Hepatic stellate cell (primary cell): Measurements from ENCODE around the gene FAM209B.
"Not testable (repeated sequence)": the region's sequence is repeated elsewhere in the genome, so short reads cannot be mapped to it uniquely, and the experiment has no call there.

Experiments
- DNase-seq: peaks from one replicate; pipeline ENCODE4 v3.0.0; 2011; ENCODE audit warnings: low spot score

Gene FAM209B, protein sequence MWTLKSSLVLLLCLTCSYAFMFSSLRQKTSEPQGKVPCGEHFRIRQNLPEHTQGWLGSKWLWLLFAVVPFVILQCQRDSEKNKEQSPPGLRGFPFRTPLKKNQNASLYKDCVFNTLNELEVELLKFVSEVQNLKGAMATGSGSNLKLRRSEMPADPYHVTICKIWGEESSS

DNA sequence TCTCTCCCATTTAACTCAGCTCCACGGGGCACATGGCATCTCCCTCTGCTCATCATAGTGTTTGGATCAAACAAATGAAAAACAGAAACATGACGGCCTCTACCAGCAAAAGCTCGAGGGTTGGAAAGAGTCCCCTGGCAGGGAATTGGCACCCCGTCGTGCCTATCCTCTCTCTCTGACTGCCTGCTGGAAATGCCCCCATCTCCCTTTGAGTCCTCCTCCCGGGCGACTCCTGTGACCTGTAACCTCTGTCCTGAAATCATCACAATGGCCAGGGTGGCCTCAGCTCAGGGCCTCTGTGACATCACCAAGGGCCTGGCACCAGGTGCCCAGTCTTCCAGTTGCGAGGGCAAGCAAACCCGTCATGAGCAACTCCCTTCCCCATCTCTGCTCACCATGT lies at the start of gene FAM209B:
Gene FAM209B (plus strand): TSS at position 301 of the 400 bp plus-strand sequence. CDS start 96 bp downstream, at position 397.
- not testable (repeated sequence) for DNase-seq

DNA sequence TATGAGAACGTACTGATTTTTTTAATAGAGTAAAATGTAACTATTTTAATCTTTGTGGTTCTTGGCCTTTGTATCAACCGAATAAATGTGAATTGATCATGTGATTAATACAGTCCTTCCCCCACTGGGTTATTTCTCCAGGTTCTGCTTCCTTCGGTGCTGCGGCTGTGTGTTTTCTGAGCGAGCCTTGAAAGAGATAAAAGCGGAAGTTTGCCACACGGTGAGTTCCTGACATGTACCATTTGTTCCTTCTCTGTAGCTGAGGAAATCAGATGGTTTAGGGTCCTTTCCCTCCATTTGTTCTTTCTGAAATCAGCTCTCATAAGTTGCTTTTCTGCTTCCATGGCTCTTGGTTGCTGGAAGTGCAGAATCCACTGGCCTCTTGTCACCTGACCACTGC lies 49.1 kb upstream of the FAM209B start:
- no peak for DNase-seq

DNA sequence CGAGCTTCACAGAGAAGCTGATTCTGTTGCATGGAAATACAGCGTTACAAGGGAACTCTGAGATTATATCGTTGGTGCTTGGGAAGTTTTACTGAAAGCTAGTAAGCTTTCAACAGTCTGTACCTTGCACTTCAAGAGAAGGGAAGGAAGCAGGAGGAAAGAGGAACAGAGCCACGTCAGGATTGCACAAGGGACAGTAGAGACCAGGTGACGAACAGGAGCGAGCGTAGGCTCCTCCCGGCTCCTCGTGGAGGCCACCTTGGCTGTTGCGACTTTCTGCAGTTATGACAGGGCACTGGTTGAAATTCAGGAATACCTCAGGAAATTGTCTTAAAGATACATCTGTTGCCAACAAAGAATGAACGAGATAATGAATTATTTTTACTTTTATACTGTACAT lies 45.8 kb upstream of the FAM209B start:
- no peak for DNase-seq

DNA sequence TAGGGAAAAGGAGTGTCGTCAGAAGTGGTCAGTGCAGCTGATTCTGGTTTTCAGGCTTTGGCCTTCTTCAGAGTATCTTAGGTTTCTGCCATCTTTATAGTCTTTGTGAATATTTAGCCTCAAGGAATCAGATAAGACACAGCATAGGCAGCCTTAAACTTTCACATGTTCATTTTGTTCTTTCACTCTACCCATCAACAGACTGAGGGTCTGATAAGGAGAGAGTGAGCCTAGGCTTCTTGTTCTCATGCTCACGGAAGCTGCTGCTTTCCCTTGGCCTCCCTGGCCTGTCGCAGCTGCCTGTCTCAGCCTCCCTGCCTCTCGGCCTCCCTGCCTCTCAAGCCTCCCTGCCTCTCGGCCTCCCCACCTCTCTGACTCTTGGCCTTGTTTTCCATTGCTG lies 44.5 kb upstream of the FAM209B start:
- DNase-seq = no peak

DNA sequence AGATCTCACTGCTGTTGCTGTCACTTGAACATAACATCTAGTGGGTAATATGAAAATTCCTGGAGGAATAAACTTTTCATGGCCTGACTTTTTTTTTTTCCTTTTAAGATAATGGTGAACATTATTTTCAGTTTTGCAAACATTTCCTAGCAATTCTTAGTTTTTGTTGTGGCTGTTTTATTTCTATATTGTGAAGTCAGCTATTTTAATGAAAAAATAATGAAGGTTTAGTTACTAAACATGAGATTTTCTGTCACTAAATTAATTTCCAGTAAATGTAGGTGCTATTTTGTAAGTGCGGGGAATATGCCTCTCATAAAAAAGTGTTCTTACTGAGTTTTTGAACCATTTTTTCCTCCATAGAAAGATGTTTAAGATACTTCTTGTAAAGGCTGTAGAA lies 31.9 kb upstream of the FAM209B start:
- DNase-seq = no peak

DNA sequence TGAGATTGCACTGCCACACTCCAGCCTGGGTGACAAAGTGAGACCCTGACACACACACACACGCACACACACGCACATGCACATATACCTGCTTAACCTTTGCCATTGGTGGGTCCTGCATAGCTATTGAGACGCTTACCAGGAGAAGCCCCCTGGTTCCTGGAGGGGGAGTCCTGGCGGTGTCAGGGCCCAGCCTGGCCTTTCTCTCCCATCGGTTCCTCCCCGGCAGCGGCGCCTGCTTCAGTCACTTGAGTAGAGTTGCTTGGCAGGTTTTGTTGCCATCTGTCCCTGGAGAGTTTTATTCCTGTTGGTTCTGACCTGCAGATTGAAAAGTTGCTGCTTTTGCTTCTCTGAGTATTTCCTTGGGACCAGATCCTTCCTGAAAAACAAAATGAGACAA lies 29.1 kb upstream of the FAM209B start:
- DNase-seq = no peak

DNA sequence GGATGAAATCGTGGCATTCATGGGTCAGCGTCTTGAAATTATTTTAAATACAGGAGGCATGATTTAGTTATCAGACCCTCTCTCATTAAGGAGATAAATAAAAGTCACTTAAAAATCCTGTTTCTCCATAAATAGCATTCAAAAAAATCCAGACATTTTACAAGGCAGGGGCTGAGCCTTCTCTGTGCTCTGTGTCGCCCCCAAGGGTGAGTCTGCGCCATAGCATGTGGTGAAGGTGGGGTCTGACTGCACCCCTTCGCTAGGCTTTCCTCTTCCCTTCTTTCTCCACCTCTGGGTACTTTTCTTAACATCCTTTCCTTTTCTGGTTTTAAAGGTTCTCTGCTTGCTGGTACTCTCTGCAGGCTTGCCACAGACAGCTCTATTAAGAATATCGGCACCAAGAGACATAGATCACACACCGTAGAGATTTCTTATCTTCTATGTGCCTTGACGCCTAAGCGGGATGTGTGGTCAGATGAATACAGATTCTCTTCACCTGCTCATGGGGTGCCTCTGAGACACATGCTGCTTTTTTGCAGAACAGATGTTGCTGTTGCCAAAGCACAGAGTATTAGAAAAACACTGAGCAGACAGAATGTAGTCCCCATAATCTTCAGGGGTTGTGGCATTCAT lies 28.6 kb upstream of the FAM209B start:
- peak; percentile 12 for DNase-seq

DNA sequence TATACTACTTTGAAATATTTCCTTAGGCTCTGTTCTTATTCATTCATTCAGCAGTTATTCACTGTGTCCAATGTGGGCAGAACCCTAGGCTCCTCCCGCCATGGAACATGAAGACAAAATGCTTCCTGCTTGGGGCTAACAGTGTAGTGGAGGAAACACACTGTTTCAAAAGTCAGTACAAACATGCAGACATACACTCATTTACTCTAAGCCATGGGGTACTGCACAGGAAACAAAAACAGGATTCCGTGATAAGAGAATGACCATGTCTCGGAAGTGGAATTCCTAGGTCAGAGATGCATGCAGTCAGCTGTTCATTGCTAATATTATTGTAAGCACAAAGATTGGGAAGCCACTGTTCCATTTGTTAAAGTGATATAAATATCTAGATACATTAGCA lies 26.9 kb upstream of the FAM209B start:
- no peak for DNase-seq

DNA sequence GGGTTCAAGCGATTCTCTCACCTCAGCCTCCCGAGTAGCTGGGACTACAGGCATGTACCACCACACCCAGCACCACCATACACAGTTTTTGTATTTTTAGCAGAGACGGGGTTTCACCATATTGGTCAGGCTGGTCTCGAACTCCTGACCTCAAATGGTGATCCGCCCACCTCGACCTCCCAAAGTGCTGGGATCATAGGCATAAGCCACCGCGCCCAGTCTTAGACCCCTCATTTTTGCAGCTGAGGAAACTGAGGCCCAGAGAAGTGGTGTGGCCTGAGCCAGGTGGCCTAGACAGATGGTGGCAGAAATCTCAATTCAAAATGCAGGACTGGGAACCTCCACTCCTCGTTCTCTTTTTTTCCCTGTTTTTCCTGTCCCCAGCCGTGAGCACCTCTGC lies 21.1 kb upstream of the FAM209B start:
- DNase-seq = no peak

DNA sequence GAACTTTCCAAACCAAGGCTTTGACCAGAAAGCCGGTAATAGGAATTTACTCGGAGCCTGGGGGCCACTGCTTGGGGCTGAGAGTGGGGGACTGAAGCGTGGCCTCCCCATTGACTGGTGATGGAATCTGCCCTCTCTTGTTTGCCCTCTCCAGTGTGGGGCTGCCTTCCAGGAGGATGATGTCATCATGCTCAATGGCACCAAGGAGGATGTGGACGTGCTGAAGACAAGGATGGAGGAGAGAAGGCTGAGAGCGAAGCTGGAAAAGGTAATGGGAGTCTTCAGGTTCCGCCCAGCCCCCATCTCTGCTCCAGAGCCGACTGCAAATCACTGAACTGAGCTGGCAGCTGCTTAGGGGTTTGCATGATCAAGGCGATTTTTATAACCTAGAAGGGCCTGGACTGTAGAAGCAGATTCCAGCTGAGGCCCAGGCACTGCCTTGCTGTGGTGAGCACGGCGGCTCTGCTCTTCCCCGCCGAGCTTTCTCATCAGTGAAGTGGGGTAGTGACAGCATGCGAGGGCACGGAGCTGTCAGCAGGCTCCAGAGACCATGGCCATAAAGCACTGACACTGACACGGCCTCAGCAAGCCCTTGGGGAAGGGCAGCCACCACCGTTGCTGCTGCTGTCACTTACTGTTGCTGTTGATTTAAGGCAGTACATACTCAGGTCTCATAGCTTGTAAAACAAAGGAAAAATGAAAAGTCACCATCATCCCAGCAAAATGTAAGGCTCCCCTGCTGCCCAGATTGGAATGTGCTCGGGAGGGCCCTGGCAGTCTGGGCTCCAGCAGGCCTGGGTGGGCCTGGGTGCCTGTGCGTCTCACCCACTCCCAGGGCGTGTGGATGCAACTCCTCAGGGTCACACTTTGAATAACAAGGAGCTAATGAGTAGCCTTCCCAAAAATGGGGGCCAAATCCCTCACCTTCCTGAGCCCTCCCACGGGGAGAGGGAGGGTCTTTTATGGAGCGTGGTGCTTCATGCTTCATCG lies 19.6 kb upstream of the FAM209B start:
- no peak for DNase-seq

DNA sequence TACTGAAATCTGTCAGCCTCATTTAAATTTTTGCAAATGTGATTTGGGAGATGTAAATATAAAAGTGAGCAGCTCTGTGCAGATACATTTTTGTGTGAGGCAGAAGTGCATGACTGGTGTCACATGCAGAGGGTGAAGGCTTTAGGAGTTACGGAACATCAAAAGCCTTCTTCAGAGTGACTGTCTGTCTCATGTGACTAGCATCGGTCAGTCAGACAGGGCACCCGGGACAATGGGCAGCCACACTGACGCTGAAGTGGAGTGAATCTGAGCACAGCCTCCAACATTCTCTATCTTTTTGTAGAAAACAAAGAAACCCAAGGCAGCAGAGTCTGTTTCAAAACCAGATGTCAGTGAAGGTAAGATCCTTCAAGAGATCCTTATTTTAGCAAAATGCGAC lies 16.4 kb upstream of the FAM209B start:
- DNase-seq = no peak

DNA sequence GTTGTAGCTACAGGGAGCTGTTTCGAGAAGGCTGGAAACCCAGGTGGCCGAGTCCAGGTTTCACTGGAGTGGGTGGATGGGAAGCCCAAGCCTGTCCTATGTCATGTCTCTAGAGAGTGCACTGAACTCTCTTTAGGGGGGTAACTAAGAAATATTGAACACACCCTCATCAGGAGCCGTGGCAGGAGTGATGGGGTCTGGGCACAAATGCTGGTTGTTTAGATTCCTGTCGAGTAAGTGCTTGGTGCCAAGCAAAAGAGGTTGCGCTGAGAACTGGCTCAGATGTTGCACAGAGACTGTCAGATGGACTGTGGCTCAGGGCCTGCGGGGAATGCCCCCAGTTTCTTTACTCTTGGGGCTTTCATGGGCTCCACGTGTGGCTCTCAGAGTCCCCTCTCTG lies 15.8 kb upstream of the FAM209B start:
- DNase-seq = no peak

DNA sequence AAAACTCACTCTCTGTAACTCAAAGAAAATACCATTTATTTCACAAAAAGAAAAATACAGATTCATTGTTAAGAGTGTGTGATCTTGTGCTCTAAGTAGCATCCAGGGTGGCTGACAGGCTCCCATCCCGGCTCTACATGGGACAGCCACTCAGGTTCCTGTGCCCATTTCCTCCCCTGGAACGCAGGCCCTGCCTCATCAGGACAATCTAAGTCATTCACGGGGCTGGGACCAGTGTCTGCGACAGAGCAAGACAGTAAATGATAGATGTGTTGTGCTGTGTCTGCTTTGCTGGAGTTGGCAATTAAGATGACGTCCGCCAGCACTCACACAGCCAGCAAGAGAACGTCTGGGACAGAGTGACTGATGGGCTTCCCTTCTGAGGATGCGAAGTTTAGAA lies 15.4 kb upstream of the FAM209B start:
- DNase-seq = no peak

DNA sequence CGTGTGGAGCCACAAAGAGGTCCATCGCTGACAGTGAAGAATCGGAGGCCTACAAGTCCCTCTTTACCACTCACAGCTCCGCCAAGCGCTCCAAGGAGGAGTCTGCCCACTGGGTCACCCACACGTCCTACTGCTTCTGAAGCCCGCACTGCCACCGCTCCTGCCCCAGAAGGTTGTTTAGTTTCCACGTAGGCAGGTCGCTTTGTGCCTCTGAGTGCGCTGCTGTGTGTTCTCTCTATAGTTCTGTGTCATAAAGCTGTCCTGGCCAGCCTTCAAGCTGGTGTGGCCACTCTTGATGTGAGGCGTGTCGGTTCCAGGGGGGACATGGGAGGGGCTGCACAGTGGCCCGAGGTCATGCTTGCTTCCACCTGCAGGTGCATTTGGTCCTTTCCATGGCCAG lies 14.9 kb upstream of the FAM209B start:
- no peak for DNase-seq

DNA sequence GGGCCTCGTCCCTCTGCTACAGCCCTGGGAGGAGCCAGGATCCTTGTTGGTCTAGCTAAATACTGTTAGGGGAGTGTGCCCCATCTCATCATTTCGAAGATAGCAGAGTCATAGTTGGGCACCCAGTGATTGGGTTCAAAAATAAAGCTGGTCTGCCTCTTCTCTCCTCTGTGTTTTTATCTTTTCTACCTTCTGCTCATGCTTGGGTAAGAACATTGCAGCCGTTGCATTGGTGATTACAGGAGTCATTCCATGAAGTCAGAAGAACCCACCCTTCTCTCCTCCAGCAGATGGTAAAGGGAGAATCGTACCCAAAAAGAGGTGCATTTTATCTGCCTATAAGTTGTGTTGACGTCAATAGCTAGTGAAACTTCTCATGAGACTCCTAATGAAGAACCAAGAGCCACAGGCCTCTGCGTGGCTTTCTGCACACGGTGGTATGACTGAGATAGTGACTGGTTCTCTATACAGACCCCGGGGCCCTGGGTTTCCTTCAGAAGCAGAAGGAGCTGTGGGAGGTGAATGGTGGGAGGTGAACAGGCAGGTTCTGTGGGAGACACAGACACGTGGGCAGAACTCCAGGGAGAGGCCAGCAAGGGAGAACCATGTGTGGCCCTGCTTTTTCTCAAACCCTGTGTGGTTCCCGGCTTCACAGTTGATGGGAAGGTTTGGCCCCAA lies 14.2 kb upstream of the FAM209B start:
- no peak for DNase-seq

DNA sequence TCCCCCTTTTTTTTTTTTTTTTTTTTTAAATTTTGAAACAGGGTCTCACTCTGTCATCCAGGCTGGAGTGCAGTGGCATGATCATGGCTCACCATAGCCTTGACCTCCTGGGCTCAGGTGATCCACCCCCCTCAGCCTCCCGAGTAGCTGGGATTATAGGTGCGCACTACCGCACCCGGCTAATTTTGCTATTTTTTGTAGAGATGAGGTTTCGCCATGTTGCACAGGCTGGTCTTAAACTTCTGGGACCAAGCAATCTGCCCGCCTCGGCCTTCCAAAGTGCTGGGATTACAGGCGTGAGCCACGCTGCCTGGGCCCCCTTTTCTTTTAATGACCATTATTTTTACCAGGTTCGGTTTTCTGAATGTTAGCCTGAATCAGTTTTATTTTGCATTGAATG lies 13.5 kb upstream of the FAM209B start:
- no peak for DNase-seq

DNA sequence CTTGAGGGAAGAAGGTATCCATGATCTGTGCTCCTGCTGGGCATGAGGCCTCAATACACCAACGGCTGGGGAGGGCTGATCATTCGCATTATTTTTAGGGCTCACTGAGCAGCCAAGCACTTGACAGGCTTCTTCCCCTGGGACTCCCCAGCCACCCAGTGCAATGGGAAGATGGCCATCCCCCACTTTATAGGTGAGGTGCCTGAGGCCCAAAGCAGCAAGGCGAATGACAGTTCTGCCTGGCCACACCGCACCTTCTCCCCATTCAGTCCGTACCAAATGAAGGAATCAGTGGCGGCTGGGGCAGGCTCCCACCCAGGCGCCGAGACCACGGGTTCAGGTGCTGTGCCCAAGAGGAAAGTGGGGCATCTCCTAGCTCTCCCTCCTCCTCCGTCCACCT lies 12.9 kb upstream of the FAM209B start:
- no peak for DNase-seq

DNA sequence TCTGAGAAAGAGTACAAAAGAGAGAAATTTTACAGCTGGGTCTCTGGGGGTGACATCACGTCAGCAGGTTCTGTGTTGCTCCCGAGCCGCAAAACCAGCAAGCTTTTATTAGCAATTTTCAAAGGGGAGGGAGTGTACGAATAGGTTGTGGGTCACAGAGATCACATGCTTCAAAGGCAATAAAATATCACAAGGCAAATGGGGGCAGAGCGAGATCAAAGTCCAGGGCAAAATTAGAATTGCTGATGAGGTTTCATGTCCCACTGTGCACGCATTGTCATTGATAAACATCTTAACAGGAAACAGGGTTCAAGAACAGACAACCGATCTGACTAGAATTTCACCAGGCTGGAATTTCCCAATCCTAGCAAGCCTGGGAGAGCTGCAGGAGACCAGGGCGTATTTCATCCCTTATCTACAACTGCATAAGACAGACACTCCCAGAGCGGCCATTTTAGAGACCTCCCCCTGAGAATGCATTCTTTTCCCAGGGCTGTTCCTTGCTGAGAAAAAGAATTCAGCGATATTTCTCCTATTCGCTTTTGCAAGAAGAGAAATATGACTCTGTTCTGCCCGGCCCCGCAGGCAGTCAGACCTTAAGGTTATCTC lies 12.2 kb upstream of the FAM209B start:
- DNase-seq = not testable (repeated sequence)

DNA sequence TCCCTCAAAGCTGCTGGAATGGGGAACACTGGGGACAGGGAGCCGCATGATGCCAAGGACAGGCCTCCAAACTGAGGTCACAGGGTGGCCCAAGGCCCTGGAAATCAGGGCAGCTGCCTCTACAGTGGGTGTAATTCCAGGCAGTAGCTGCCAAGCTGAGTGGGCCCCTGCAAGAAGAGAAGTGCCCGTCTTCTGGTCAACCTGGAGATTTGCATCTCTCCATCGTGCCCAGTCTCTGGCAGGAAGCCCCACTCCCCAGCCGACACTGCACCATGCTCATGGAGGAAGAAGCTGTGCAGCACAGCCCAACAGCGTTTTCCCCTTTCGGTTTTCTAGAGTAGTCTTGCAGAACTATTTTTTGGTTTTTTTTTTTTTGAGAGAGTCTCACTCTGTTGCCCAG lies 10.7 kb upstream of the FAM209B start:
- DNase-seq = no peak

DNA sequence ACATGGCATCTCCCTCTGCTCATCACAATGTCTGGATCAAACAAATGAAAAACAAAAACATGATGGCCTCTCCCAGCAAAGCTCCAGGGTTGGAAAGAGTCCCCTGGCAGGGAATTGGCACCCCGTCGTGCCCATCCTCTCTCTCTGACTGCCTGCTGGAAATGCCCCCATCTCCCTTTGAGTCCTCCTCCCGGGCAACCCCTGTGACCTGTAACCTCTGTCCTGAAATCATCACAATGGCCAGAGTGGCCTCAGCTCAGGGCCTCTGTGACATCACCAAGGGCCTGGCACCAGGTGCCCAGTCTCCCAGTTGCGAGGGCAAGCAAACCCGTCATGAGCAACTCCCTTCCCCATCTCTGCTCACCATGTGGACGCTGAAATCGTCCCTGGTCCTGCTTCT lies 8.6 kb upstream of the FAM209B start, which contains the start of gene FAM209A:
Gene FAM209A (plus strand): TSS at position 301 of the 400 bp plus-strand sequence. CDS start 65 bp downstream, at position 366.
- DNase-seq = not testable (repeated sequence)

DNA sequence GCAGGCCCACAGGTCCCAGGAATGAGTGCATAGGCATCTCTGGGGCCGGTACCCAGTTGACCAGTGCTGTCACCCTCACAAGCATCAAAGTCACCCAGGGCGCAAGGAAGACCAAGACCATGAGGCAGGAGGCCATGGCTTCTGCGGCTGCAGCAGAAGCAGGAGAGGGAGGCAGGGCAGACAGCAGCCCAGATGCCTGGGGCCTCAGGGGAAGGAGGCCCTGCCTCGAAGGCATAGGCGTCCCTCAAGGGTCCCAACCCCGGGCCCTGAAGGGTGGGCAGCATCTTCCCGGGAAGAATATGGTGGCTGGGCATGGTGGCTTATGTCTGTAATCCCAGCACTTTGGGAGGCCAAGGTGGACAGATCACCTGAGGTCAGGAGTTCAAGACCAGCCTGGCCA lies 5.5 kb upstream of the FAM209B start:
- no peak for DNase-seq

DNA sequence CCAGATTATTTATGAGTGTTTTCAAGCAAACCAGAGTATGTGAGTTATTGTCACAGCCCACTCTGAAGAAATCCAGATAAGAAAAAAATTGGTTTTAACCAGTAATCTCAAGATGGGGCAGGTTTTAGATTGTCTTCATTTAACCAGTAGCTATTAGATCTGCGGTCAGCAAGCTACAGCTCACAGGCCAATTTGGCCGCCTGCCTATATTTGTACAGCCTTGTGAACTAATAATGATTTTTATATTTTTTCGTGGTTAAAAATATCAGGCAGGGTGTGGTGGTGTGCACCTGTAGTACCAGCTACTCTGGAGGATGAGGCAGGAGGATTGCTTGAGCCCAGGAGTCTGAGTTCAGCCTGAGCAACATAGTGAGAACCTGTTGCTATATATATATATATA lies 5.0 kb downstream of the FAM209B start:
- no peak for DNase-seq
